ENCODE results near the gene OXLD1.
"Not testable (repeated sequence)": the region's sequence is repeated elsewhere in the genome, so short reads cannot be mapped to it uniquely, and the experiment has no call there.

OXLD1 gene

GRCh38 chr17:81648707-81649085 lies 17.7 kb downstream of the OXLD1 start:
- DNase-seq, result no peak

- no peak for DNase-seq
Observed at GRCh38 chr17:81648013-81648706, 18.2 kb downstream of the OXLD1 start.

GRCh38 chr17:81647640-81648012 lies 18.8 kb downstream of the OXLD1 start:
- DNase-seq, result no peak

GRCh38 chr17:81646869-81647600 lies 19.4 kb downstream of the OXLD1 start:
- no peak for DNase-seq

- no peak for DNase-seq
Observed at GRCh38 chr17:81644976-81645952, 21.1 kb downstream of the OXLD1 start.

- no peak for DNase-seq
Observed at GRCh38 chr17:81644496-81644895, 21.9 kb downstream of the OXLD1 start.

GRCh38 chr17:81641825-81642489 lies 24.4 kb downstream of the OXLD1 start:
- no peak for DNase-seq

- no peak for DNase-seq
Observed at GRCh38 chr17:81640011-81640410, 26.4 kb downstream of the OXLD1 start.

GRCh38 chr17:81638683-81639082 lies 27.7 kb downstream of the OXLD1 start:
- DNase-seq, result no peak

- DNase-seq, result peak; percentile 74
Observed at GRCh38 chr17:81636505-81637288, 29.7 kb downstream of the OXLD1 start, which contains the start of the genes NPLOC4 and TSPAN10. Gene NPLOC4 (minus strand): TSS chr17:81637112. CDS start chr17:81636930, 182 bp downstream. Gene TSPAN10 (plus strand): TSS chr17:81637196. CDS start chr17:81642413, 5,217 bp downstream.

GRCh38 chr17:81635973-81636504 lies 30.4 kb downstream of the OXLD1 start:
- no peak for DNase-seq

- no peak for DNase-seq
Observed at GRCh38 chr17:81635431-81635830, 31.0 kb downstream of the OXLD1 start.

- no peak for DNase-seq
Observed at GRCh38 chr17:81631482-81631881, 34.9 kb downstream of the OXLD1 start.

- no peak for DNase-seq
Observed at GRCh38 chr17:81630274-81630673, 36.1 kb downstream of the OXLD1 start.

GRCh38 chr17:81621494-81622130 lies 44.8 kb downstream of the OXLD1 start:
- no peak for DNase-seq

GRCh38 chr17:81618307-81618706 lies 48.1 kb downstream of the OXLD1 start:
- DNase-seq, result not testable (repeated sequence)

GRCh38 chr17:81616877-81617276 lies 49.5 kb downstream of the OXLD1 start:
- no peak for DNase-seq

GRCh38 chr17:81615401-81615930 lies 50.9 kb downstream of the OXLD1 start:
- no peak for DNase-seq
